Measurements from ENCODE around the gene CCDC81.
"Not testable (repeated sequence)": the region's sequence is repeated elsewhere in the genome, so short reads cannot be mapped to it uniquely, and the experiment has no call there.

The CCDC81 gene

DNA sequence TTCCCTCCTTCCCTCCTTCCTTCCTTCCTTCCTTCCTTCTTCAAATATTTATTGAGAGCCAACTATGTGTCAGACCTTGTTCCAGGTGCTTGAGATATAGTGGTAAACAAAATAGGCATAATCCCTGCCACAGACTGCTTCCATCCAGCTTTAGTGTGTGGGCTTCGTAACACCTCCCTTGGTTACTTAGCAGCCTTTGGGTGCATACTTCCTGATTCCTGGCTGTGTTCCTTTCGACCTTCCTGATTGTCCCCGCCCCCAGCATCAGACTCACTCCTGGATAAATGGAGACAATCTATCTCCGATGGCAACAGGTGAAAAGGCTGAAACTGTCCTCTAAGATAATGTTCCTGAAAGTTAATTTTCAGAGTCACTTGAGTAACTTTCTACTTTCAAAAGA is 13.5 kb downstream of the CCDC81 start:
- no peak for DNase-seq (ENCODE audit: low read depth)

DNA sequence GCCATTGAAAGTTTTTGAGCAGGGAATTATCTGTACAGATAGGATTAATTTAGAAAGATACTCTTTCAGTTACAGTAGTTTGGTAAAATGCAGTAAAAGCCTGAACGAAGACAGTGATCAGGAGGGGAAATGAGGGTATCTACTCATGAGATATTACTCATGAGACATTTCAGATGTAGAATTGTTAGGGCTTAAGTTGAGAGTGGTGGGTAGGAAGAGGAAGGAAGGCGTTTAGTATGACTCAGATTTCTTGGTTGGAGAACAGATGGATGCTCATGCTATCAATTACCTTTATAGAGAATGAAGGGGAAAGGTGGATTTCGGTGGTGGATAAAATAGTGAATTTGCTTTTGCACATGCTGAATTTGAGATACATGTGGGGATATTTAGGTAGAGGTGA is 15.8 kb downstream of the CCDC81 start:
- DNase-seq (ENCODE audit: low read depth): no peak

DNA sequence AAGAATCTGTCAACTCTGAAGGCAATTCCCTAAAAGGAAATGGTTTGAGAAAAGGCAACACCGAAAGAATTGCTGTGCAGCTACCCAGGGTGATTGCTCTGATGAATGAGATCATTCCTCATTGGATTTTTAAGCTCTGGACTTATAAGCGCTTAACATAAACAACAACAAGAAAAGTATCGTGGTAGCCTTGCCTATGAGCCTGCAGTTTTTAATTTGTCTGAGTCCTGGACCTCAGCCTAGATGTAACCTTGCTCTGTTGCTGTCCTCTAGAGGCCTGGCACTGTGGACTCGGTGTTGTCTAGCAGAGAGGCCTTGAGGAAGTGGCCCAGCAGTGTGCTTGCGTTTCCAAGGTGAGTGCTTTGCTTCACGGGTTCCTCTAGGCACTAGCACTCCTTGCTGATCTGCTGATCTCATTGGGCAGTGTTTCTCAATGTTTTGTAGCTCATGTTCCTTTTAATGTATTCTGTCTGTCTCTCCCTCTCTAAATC is 20.4 kb downstream of the CCDC81 start:
- DNase-seq (ENCODE audit: low read depth): no peak

DNA sequence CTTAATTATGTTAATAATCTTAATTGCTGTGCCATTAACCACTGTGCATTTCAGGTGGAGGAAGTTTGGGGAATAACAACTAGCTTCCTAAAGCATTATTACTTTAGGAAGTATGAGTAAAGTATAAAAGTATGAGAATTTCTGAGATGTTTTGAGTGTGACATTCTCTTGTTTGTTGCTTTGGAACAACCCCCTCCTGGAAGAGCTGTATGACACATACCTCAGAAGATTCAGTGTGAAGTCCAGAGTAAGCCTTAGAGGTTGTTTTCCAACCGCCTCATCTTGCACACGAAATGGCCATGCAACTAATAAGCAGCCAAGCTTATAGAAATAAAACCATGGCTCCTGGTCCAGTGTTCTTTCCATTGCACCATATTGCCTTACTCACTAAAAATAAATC is 21.7 kb downstream of the CCDC81 start:
- peak; percentile 53 for DNase-seq (ENCODE audit: low read depth)

DNA sequence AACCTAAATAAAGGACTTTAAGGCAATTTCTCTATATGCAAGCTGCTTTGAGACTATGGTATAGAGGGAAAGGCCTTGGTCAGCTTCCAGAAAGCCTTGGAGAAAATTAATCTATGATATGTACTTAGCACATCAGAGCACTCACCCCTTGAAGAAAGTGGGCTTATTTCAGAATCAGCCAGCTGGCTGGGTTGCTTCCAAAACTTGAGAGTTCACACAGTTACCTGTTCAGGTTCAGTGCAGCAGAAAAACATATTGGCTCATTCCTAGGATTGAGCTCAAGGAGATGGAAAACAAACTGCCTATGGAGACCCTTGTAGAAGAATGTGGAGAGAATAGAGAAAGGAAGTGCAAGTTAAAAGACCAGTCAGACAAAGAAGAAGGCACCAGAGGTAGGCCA is 22.7 kb downstream of the CCDC81 start:
- no peak for DNase-seq (ENCODE audit: low read depth)

DNA sequence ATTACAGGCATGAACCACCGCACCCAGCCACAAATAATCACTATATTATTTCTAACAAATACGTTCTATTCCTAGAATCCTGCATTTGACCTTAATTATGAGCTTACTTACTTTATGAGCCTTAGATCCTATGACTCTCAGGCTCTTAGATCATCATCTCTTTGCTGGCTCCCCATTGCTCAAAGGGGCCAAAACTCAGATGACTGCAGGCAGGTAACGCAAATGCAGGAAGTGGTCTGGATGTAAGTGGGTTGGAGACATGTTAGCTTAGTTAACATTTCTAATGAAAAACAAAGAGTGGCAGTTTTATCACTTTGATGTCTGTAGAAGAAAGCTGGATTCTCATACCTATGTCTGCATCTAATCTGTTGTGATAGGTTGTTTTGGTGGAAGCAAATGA is 23.4 kb downstream of the CCDC81 start:
- DNase-seq (ENCODE audit: low read depth): no peak

DNA sequence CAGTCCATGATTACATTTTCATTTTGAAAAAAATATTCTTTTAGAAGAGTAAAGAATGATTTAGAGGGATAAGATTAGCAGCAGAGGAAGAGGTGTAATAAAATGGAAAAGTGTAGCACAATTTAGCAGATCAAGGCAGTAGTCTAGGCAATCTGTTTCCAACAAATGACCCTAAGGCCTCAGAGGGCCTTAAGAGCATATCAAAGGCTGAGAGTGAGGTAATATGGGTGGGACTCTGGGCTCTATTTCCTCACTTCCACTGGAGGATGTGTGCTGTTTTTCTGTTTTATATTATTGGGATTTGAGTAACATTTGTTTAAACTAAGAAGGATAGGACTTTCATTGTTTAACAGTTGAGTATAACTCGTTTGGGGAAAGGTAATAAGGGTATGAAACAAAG is 28.8 kb downstream of the CCDC81 start:
- DNase-seq (ENCODE audit: low read depth): no peak

DNA sequence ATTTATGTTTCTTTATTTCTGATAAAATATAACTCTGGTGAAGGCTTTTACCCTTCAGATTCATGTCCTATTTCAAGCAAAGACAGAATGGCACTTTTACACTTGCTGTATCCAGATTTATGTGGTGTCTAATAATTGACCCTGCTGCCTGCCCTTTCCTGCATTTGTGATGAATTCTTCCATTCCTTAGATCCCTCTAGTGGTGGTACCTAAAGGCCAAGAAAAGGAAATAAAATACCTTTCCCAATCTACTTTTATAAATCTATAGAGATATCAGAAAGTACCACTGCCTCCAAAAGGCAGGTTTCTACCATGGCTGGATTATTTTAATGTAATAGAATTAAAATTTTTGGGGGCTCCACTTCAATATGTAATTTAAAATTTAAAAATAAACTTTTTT is 34.2 kb downstream of the CCDC81 start:
- no peak for DNase-seq (ENCODE audit: low read depth)

DNA sequence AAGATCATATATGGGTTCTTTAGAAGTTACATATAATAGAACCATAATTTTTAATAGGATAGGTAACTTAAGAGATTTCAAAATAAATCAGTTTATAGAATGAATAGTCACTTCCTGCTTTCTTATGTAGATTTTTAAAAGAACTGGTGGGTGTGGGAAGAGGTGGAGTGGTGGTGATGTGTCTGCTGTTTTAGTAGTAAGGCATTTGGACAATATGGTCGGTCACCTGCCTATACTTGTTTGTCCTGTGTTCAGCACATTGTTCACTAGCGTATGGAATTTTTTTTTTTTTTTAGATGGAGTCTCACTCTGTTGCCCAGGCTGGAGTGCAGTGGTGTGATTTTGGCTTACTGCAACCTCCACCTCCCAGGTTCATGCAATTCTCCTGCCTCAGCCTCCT is 39.3 kb downstream of the CCDC81 start:
- DNase-seq (ENCODE audit: low read depth): no peak

DNA sequence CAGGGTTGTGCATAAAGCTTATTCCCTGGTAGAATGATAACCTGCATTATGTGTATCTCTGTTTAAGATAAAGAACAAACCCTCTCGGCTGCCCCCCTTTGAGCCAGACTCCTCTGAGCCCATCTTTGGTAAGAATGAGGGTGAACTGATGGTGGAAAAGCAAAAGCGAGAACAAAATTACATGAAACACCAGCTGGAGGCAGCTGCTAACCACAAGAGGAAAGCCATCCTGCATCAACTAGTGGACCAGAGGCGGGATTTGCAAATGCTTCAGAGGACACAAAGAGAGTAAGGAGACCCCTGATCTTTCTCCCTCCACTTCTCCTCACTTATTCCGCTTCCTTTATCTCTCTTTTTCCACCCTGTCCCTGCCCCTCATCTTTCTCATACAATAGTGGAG is 40.3 kb downstream of the CCDC81 start:
- no peak for DNase-seq (ENCODE audit: low read depth)

DNA sequence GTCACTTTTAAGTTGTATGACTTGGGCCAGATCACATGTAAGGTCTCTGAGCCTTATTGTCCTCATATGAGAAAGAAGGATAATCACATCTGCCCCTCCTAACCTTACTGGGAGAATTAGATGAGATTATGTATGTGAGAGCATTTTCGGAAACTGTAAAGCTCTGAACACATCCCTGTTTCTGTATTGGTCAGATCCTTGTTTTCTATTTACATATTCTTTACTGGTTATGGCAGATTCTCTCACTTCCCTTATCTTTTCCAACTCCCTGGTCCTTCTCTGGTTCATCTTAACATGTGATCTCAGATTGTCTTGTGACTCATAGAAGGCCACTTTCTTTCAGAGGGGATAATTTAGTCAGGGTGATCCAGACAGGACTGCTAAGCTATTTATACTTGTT is 41.8 kb downstream of the CCDC81 start:
- no peak for DNase-seq (ENCODE audit: low read depth)

DNA sequence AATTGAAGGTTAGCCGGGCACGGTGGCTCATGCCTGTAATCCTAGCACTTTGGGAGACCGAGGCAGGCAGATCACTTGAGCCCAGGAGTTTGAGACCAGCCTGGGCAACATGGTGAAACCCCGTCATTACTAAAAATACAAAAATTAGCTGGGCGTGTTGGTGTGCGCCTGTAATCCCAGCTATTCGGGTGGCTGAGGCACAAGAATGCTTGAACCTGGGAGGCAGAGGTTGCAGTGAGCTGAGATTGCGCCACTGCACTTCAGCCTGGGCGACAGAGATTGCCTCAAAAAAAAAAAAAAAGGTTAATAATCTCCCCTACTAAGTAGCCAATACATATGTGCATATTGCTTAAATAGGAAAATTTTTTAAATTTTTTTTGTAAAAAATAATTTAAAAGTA is 42.3 kb downstream of the CCDC81 start:
- DNase-seq (ENCODE audit: low read depth): not testable (repeated sequence)

DNA sequence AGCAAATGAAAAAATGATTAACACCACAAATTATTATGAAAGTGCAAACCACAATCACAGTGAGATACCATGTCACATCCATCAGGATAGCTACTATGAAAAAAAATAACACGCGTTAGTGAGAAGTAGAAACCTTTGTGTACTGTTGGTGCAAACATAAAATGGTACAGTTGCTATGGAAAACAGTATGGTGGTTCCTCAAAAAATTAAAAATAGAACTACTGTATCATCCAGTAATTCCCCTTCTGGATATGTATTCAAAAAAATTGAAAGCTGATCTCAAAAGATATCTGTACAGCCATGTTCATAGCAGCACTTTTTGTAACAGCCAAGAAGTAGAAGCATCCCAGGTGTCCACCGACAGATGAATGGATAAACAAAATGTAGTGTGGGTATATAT is 43.4 kb downstream of the CCDC81 start:
- no peak for DNase-seq (ENCODE audit: low read depth)

DNA sequence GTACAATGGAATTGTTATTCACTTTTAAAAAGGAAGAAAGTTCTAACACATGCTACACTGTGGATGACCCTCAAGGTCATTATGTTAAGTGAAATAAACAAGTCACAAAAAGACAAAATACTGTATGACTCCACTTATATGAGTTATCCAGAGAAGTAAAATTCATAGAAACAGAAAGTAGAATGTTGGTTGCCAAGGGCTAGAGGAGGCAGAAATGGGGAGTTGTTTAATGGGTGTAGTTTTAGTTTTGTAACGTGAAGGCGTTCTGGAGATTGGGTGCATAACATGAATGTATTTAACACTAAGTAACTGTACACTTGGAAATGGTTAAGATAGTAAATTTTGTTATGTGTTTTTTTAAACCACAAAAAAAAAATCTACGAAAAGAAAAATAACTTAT is 43.8 kb downstream of the CCDC81 start:
- DNase-seq (ENCODE audit: low read depth): no peak

DNA sequence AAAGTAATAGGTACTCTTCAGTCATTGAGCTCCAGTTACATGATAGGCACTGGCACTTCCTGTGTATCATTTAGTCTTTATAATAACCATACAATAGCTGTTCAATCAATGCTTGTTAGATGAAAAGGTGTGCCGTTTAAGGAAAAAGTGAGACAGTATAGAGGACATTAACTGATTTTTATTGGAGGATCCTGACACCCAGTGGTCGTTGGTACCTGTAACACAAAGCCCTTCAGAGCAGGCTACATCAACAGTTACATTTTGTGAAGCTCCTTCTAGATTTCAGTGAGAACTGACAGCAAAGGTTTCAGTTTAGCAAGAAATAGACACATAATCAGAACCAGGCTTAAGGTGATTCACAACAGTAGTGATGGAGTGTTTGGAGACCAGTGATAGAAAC is 44.2 kb downstream of the CCDC81 start:
- DNase-seq (ENCODE audit: low read depth): no peak

DNA sequence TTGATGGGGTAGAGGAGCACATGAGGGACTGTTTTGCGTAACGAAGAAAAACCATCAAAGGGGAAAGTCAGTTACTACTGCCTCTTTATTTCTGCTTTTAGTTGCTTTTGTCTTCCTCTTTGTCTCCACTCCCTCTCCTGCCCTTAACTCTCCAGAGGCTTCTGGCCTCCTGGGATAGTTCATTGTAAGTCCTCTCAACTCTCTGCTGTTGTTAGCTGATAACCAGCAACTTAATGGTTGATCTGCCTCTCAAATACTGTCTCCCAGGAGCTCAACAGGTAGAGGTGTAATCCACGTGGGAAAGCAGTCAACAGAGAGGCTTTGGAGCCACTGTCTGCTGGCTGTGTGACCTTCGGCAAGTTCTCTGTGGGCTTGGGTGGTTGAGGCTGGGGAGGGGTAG is 47.3 kb downstream of the CCDC81 start:
- DNase-seq (ENCODE audit: low read depth): no peak

DNA sequence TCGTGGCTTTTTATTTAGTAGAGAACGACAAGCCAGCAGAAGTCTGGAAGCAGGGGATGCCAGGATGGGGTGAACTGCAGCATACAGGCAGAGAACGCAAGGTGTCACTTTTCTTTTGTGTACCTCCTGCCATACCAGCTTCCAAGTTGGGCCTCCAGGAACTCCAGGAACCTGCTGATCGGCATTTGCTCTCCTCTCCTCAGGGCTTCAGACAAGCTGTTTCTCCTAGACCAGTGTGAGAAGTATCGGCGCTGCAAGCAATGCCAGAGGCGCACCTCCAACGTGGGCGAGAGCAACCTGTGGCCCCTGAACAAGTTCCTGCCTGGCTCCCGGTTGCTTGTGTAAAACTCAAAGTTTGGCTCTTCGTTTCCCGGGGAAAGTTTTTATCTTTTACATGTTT is 47.7 kb downstream of the CCDC81 start:
- DNase-seq (ENCODE audit: low read depth): no peak

DNA sequence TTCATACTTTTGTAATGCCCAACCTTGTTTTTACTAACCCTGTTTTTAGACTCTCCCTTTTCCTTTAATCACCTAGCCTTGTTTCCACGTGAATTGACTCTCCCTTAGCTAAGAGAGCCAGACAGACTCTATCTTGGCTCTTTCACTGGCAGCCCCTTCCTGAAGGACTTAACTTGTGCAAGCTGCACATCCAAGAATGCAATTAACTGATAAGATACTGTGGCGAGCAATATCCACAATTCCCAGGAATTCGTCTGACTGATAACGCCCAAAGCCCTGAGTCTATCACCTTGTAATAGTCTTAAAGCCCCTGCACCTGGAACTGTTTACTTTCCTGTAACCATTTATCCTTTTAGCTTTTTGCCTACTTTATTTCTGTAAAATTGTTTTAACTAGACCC is 48.8 kb downstream of the CCDC81 start:
- DNase-seq (ENCODE audit: low read depth): not testable (repeated sequence)

DNA sequence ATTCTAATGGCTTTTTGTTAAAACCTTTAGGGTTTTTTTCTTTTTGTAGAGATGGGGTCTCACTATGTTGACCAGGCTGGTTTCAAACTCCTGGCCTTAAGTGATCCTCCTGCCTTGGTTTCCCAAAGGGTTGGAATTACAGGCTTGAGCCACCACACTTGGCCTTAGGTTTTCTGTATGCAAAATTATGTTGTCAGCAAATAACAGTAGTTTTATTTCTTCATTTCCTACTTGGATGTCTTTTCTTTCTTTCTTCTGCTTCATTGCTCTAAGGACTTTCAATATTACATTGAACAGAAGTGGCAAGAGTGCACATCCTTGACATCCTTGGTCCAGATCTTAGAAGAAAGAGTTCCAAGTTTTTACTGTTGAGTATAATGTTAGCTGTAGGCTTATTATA is 52.8 kb downstream of the CCDC81 start:
- no peak for DNase-seq (ENCODE audit: low read depth)

DNA sequence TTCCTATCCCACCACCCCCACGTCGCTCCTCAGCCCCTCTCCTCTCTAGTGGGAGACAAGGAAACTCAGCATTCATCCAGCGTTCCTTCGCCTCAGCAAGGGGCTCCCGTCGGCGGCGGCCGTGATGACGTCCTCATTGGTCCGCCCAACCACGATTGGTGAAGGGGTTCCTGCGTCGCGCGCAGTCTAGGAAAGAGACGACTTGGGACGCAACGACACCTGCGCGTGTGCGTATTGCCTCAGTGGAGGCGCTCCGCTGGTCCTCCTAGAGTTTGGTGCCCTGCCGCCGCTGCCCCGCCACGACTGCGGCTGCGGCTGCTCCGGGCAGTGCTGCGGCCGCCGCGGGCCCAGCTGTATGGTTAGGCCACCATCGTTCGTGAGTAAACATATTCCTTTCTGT is 56.6 kb downstream of the CCDC81 start:
- DNase-seq (ENCODE audit: low read depth): no peak

DNA sequence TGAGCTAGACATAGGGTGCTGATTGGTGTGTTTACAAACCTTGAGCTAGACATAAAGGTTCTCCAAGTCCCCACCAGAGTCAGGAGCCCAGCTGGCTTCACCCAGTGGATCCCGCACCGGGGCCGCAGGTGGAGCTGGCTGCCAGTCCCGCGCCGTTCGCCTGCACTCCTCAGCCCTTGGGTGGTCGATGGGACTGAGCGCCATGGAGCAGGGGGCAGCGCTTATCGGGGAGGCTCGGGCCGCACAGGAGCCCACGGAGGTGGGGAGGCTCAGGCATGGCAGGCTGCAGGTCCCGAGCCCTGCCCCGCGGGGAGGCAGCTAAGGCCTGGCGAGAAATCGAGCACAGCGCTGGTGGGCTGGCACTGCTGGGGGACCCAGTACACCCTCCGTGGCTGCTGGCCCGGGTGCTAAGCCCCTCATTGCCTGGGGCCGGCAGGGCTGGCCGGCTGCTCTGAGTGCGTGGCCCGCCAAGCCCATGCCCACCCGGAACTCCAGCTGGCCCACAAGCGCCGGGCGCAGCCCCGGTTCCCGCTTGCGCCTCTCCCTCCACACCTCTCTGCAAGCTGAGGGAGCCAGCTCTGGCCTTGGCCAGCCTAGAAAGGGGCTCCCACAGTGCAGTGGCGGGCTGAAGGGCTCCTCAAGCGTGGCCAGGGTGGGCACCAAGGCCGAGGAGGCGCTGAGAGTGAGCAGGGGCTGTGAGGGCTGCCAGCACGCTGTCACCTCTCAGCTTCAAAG is 58.8 kb downstream of the CCDC81 start:
- not testable (repeated sequence) for DNase-seq (ENCODE audit: low read depth)

DNA sequence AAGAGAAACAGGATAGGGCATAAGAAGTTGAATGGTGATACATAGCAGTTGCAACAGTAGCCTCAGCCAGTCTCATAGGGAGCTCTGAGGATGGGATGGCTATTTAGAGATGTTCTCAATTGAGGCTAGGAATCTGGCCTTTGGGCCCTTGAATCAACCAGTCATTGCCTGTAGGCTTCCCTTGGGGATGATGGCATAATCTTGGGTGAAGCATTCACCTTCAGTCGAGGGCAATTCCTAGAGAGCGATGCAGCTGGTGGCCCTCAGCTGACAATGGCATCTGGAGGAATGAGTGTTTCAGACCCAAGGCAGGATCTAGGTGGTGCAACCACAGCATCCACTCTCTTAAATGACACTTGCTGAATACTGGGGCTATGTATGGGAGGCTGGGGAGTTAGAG is 61.0 kb downstream of the CCDC81 start:
- no peak for DNase-seq (ENCODE audit: low read depth)

DNA sequence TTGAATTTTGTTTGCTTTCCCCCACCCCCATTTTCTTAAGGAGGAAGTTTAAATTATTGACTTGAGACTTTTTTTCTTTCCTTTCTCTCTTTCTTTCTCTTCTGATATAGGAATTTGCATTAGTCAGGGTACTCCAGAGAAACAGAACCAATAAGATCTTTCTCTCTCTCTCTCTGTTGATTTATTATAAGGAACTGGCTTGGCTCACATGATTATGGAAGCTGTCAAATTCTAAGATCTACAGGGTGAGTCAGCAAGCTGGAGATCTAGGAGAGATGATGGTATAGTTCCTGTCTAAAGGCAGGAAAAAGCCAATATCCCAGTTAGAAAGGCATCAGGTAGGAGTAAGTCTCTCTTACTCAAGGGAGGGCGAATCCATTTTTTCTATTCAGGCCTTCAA is 64.0 kb downstream of the CCDC81 start:
- DNase-seq (ENCODE audit: low read depth): peak; percentile 27

DNA sequence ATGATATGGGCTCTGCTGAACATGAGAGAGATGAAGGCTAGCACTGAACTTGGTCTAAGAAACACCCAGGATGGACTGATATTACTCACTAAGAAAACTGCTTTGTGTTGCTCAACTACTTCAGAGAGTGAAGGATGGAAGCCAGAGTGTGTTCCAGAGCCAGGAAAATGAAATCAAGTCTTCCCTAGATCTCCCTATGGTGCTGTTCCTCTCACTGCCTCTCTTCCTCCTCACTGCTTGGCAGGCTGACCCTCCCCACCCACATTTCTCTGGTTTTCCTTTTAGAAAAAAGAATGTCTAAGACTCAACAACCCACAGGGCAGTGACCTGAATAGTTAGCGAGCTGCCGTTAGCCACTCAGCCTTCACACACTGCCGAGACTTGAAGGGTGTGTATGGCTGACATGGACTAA is 65.6 kb downstream of the CCDC81 start:
- DNase-seq (ENCODE audit: low read depth): peak; percentile 67

Measured in GM04503 (cell line).